Astrocyte (in vitro differentiated cells and primary cell): ENCODE measurements around the gene GRIN2A.

ENCODE experiments used
- CTCF ChIP-seq: IDR thresholded peaks from 2 replicates; pipeline ENCODE4 v1.5.1; 2011; ENCODE audit warnings: low read depth, mild to moderate bottlenecking, inconsistent platforms, low read length, moderate library complexity; ENCODE audit not compliant: insufficient read depth
- EZH2 ChIP-seq: IDR thresholded peaks from 2 replicates; pipeline ENCODE4 v1.6.1; 2012; ENCODE audit warnings: mild to moderate bottlenecking, low read length, inconsistent platforms; ENCODE audit not compliant: insufficient read depth

GRCh38 chr16:9867176-9867575, 315.1 kb downstream of the GRIN2A start:
- no peak for TF ChIP-seq CTCF
- TF ChIP-seq EZH2, result no peak
